Vagina (tissue), 2 donors: ENCODE measurements around the gene LUZP4. TPM values are rescaled to one million over a fixed set of nuclear protein-coding genes. Genes with fewer than 3 reads are reported as not detected.

Source experiments
- DNase-seq, 2 donors: peaks; one replicate each; pipeline ENCODE4 v3.0.0-alpha.2; 2017; ENCODE audit errors: extremely low spot score in 2 of 2
- H3K27ac ChIP-seq: fragments of 200-600 bp; sonication (generic); one replicate; pipeline ENCODE4 v1.5.1; 2019
- H3K27me3 ChIP-seq: fragments of 200-600 bp; sonication (generic); one replicate; pipeline ENCODE4 v1.5.1; 2019
- H3K36me3 ChIP-seq, 2 donors: fragments of 200-600 bp; sonication (generic); one replicate each; pipeline ENCODE4 v1.5.1; 2017 to 2019
- H3K4me1 ChIP-seq: fragments of 200-600 bp; sonication (generic); one replicate; pipeline ENCODE4 v1.5.1; 2019
- H3K4me3 ChIP-seq, 2 donors: fragments of 200-600 bp; sonication (generic); 1 replicate in 1 of 2; 2 replicates in 1 of 2; pipeline ENCODE4 v1.5.1; 2016 to 2019
- H3K9me3 ChIP-seq: fragments of 200-600 bp; sonication (generic); one replicate; pipeline ENCODE4 v1.5.1; 2019
- POLR2A ChIP-seq, 2 donors: fragments of 450-650 bp; IDR thresholded peaks; one replicate each; pipeline ENCODE4 v1.6.1; 2017; ENCODE audit warnings: antibody characterized with exemption in 2 of 2, mild to moderate bottlenecking in 2 of 2, moderate library complexity in 2 of 2
- POLR2AphosphoS5 ChIP-seq, 2 donors: sonication (generic); formaldehyde crosslinking; IDR thresholded peaks; one replicate each; pipeline ENCODE4 v1.9.0; 2017; ENCODE audit warnings: antibody characterized with exemption in 2 of 2, mild to moderate bottlenecking in 2 of 2, low read depth in 1 of 2; ENCODE audit not compliant: insufficient read depth in 1 of 2
- intact Hi-C: fragments of 100-400 bp; cut with DNase I; formaldehyde crosslinking; loops from one replicate; pipeline ENCODE4 v1.15.1; 2023
- total RNA-seq: library from RNA; depleted of rRNA; stranded (reverse); fragments of >200 nt; gene quantifications from one replicate; pipeline ENCODE4 v1.2.3, GENCODE V29; 2016
- TF ChIP-seq, protein P1 (sequence below), 3 experiments: fragments of 450-650 bp in 2 of 3; fragments of 200-600 bp in 1 of 3; sonication (generic) in 1 of 3; IDR thresholded peaks; one replicate each; pipeline ENCODE4 v1.5.1; 2017 to 2019; ENCODE audit warnings: antibody characterized with exemption in 3 of 3, mild to moderate bottlenecking in 2 of 3, moderate library complexity in 2 of 3

LUZP4 gene
- total RNA-seq, 1 donor from 2014 or later: not detected

GRCh38 chrX:115260330-115260729 lies 29.2 kb upstream of the LUZP4 start:
- Histone ChIP-seq H3K27ac (no peak overlapping the region), H3K9me3 (no peaks in the 10 kb centered on the region), H3K4me3 (no peak overlapping the region), H3K27me3 (no peaks in the 10 kb centered on the region), H3K36me3 (no peaks in the 10 kb centered on the region), H3K4me1 (no peaks in the 10 kb centered on the region)
- DNase-seq: no peak
- TF ChIP-seq, protein P1, sequence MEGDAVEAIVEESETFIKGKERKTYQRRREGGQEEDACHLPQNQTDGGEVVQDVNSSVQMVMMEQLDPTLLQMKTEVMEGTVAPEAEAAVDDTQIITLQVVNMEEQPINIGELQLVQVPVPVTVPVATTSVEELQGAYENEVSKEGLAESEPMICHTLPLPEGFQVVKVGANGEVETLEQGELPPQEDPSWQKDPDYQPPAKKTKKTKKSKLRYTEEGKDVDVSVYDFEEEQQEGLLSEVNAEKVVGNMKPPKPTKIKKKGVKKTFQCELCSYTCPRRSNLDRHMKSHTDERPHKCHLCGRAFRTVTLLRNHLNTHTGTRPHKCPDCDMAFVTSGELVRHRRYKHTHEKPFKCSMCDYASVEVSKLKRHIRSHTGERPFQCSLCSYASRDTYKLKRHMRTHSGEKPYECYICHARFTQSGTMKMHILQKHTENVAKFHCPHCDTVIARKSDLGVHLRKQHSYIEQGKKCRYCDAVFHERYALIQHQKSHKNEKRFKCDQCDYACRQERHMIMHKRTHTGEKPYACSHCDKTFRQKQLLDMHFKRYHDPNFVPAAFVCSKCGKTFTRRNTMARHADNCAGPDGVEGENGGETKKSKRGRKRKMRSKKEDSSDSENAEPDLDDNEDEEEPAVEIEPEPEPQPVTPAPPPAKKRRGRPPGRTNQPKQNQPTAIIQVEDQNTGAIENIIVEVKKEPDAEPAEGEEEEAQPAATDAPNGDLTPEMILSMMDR (IDR thresholded peaks at IDR 0.05): no peak
- TF ChIP-seq POLR2A (IDR thresholded peaks at IDR 0.05) (no peak), POLR2AphosphoS5 (IDR thresholded peaks at IDR 0.05; ENCODE audit: insufficient read depth in 1 of 2, low read depth in 1 of 2) (no peak)
- intact Hi-C loops: no loop called here

DNA sequence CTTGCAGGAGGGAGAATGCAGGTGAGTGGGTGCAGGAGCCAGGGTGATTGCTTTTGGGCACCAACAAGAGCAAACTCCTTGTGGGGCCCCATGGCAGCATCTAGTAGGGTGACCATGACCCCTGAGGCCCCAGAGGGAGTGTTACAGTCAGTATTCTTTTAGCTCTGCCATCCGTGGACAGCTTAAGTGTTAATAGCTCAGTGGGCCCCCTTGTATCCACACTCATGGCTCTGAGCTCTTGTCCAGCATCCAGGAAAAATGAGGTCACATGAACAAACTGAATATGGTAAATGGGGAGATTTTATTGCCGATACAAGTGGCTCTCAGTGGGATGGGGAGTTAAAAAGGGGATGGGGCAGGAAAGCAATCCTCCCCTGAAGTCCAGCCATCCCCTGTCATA lies 28.4 kb upstream of the LUZP4 start:
- no peak for TF ChIP-seq POLR2A (IDR thresholded peaks at IDR 0.05)
- TF ChIP-seq, protein P1 (IDR thresholded peaks at IDR 0.05): no peak
- no peak for TF ChIP-seq POLR2AphosphoS5 (IDR thresholded peaks at IDR 0.05; ENCODE audit: insufficient read depth in 1 of 2, low read depth in 1 of 2)
- Histone ChIP-seq H3K4me1 (no peaks in the 10 kb centered on the region), H3K36me3 (no peaks in the 10 kb centered on the region), H3K27me3 (no peaks in the 10 kb centered on the region), H3K9me3 (no peaks in the 10 kb centered on the region), H3K27ac (no peak overlapping the region), H3K4me3 (no peak overlapping the region)
- DNase-seq: no peak
- intact Hi-C loops: no loop called here

- H3K27ac ChIP-seq: no peak overlapping the region
- H3K4me3 ChIP-seq: no peak overlapping the region
- intact Hi-C loops: no loop called here
- no peak for DNase-seq
- H3K4me1 ChIP-seq: no peaks in the 10 kb centered on the region
- no peaks in the 10 kb centered on the region for H3K27me3 ChIP-seq
- TF ChIP-seq POLR2AphosphoS5 (IDR thresholded peaks at IDR 0.05; ENCODE audit: insufficient read depth in 1 of 2, low read depth in 1 of 2) (no peak), POLR2A (IDR thresholded peaks at IDR 0.05) (no peak)
- TF ChIP-seq, protein P1 (IDR thresholded peaks at IDR 0.05): no peak
- no peaks in the 10 kb centered on the region for H3K9me3 ChIP-seq
- no peaks in the 10 kb centered on the region for H3K36me3 ChIP-seq
These were observed 25.5 kb upstream of the LUZP4 start for GRCh38 chrX:115264009-115264408.

DNA sequence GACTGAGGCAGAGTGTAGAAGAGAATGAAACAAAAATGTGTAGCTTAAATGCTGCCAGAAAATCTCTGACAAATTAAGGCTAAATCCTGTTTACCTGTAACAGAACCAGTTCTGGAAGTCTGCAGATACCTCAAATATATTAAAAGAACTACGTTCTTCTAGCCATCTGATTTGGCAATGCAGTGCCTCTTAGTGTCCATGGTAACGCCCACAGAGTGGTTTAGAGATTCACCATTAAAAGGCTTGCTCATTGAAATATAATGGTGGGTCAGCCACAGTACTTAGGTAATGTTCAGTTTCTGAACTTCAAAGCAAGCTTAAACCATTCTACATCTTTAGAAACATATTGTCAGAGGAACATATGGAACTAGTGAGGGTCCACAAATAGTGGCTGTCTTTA lies 23.2 kb upstream of the LUZP4 start:
- TF ChIP-seq POLR2AphosphoS5 (IDR thresholded peaks at IDR 0.05; ENCODE audit: insufficient read depth in 1 of 2, low read depth in 1 of 2) (no peak), POLR2A (IDR thresholded peaks at IDR 0.05) (no peak)
- TF ChIP-seq, protein P1 (IDR thresholded peaks at IDR 0.05): no peak
- DNase-seq: no peak
- no peaks in the 10 kb centered on the region for H3K4me1 ChIP-seq
- H3K27me3 ChIP-seq: no peaks in the 10 kb centered on the region
- no peak overlapping the region for H3K4me3 ChIP-seq
- no peak overlapping the region for H3K27ac ChIP-seq
- no peaks in the 10 kb centered on the region for H3K9me3 ChIP-seq
- no peaks in the 10 kb centered on the region for H3K36me3 ChIP-seq
- intact Hi-C loops: no loop called here

- Histone ChIP-seq H3K4me1 (no peaks in the 10 kb centered on the region), H3K27me3 (no peaks in the 10 kb centered on the region), H3K36me3 (no peaks in the 10 kb centered on the region), H3K27ac (no peak overlapping the region), H3K4me3 (no peak overlapping the region), H3K9me3 (no peaks in the 10 kb centered on the region)
- no peak for TF ChIP-seq POLR2A (IDR thresholded peaks at IDR 0.05)
- no peak for TF ChIP-seq POLR2AphosphoS5 (IDR thresholded peaks at IDR 0.05; ENCODE audit: insufficient read depth in 1 of 2, low read depth in 1 of 2)
- TF ChIP-seq, protein P1 (IDR thresholded peaks at IDR 0.05): no peak
- intact Hi-C loops: no loop called here
- no peak for DNase-seq
These were observed 21.1 kb upstream of the LUZP4 start for GRCh38 chrX:115268421-115268820.
